NT2/D1 (cell line): ENCODE data around the gene CHST15.

Source experiments
- SUZ12 ChIP-seq: IDR thresholded peaks from 2 replicates; pipeline ENCODE4 v1.6.1; 2011; ENCODE audit not compliant: insufficient read length, insufficient read depth; ENCODE audit errors: extremely low read depth
- YY1 ChIP-seq: IDR thresholded peaks from 2 replicates; pipeline ENCODE4 v1.6.1; 2011; ENCODE audit not compliant: insufficient read length, insufficient read depth
- ZNF274 ChIP-seq: IDR thresholded peaks from 2 replicates; pipeline ENCODE4 v1.6.1; 2011; ENCODE audit warnings: mild to moderate bottlenecking, low read depth, low read length

- TF ChIP-seq SUZ12 (no peak), YY1 (no peak), ZNF274 (no peak)
These were observed 19.6 kb upstream of the CHST15 start for GRCh38 chr10:124112891-124113580.
